B cell (primary cell): Measurements from ENCODE around the gene TMA7. TPM values are rescaled to one million over a fixed set of nuclear protein-coding genes. Genes with fewer than 3 reads are reported as not detected.

Experiments used
- ATAC-seq: fragments of 200-7000 bp; cut with Tn5 transposase; one replicate; pipeline ENCODE4 v1.10.0; 2021; ENCODE audit warnings: low read depth, mild to moderate bottlenecking, moderate number of reproducible peaks, moderate library complexity
- CTCF ChIA-PET: fragments of 350-600 bp; sonication (Branson Sonifier 250); formaldehyde crosslinking; loops from one replicate; lab custom pipeline; 2021; ENCODE audit warnings: antibody characterized with exemption, inconsistent platforms; lab: Charles Lee
- POLR2A ChIA-PET: fragments of 350-600 bp; sonication (Branson Sonifier 250); formaldehyde crosslinking; loops from one replicate; lab custom pipeline; 2021; ENCODE audit warnings: antibody characterized with exemption; lab: Charles Lee
- DNase-seq: peaks from one replicate; pipeline ENCODE4 v3.0.0; 2013
- H2AFZ ChIP-seq: 2 replicates; pipeline ENCODE4 v1.6.1; 2012; ENCODE audit warnings: mild to moderate bottlenecking, low read depth, low read length; ENCODE audit not compliant: insufficient read depth, poor library complexity, severe bottlenecking
- H3K27ac ChIP-seq, 2 donors: 1 replicate in 1 of 2; 2 replicates in 1 of 2; pipeline ENCODE4 v1.5.1; 2012 to 2013; ENCODE audit warnings: low read length in 2 of 2, mild to moderate bottlenecking in 2 of 2, moderate library complexity in 1 of 2
- H3K27me3 ChIP-seq, 4 experiments: fragments of 200-600 bp in 1 of 4; sonication (generic) in 1 of 4; replicated peaks in 1 of 4; 1 replicate in 2 of 4; 2 replicates in 2 of 4; pipeline versions ENCODE4 v1.6.1 to v1.7.0; 2013 to 2016; ENCODE audit warnings: low read length in 3 of 4, mild to moderate bottlenecking in 2 of 4, mixed read lengths in 1 of 4, moderate library complexity in 1 of 4; ENCODE audit not compliant: insufficient read depth in 4 of 4, control insufficient read depth in 3 of 4; ENCODE audit errors: control extremely low read depth in 1 of 4
- H3K36me3 ChIP-seq, 2 experiments: replicated peaks in 1 of 2; 1 replicate in 1 of 2; 2 replicates in 1 of 2; pipeline versions ENCODE4 v1.6.1 to v1.7.1; 2013; ENCODE audit warnings: low read length in 1 of 2; ENCODE audit not compliant: insufficient read depth in 2 of 2, control insufficient read depth in 1 of 2; ENCODE audit errors: control extremely low read depth in 1 of 2, extremely low read depth in 1 of 2
- H3K4me1 ChIP-seq, 2 donors: fragments of 200-600 bp in 1 of 2; sonication (generic) in 1 of 2; 1 replicate in 1 of 2; 2 replicates in 1 of 2; pipeline versions ENCODE4 v1.5.1 to v1.6.1; 2013 to 2017; ENCODE audit warnings: low read length in 2 of 2; ENCODE audit not compliant: control insufficient read depth in 2 of 2, insufficient read depth in 2 of 2
- H3K4me2 ChIP-seq: replicated peaks from 2 replicates; pipeline ENCODE3; 2012; ENCODE audit warnings: mild to moderate bottlenecking, low read depth, low read length; ENCODE audit not compliant: poor library complexity, severe bottlenecking
- H3K4me3 ChIP-seq, 5 experiments: fragments of 200-600 bp in 1 of 5; sonication (generic) in 1 of 5; 1 replicate in 3 of 5; 2 replicates in 2 of 5; pipeline versions ENCODE4 v1.5.1 to v1.7.0; 2011 to 2016; ENCODE audit warnings: low read length in 4 of 5, mild to moderate bottlenecking in 4 of 5, low read depth in 2 of 5, control low read depth in 1 of 5, moderate library complexity in 1 of 5; ENCODE audit not compliant: insufficient read depth in 1 of 5; ENCODE audit errors: control extremely low read depth in 1 of 5, extremely low read depth in 1 of 5
- H3K79me2 ChIP-seq: fragments of 200-600 bp; sonication (generic); one replicate; pipeline ENCODE4 v1.6.0; 2016; ENCODE audit warnings: low read length; ENCODE audit not compliant: control insufficient read depth, insufficient read depth
- H3K9ac ChIP-seq: fragments of 200-600 bp; sonication (generic); 2 replicates; pipeline ENCODE4 v1.6.1; 2017; ENCODE audit warnings: mild to moderate bottlenecking, low read length, moderate library complexity
- H3K9me3 ChIP-seq, 3 donors: one replicate each; pipeline versions ENCODE4 v1.6.1 to v1.7.1; 2013; ENCODE audit warnings: low read length in 2 of 3; ENCODE audit not compliant: control insufficient read depth in 2 of 3, insufficient read depth in 1 of 3; ENCODE audit errors: control extremely low read depth in 1 of 3
- H4K20me1 ChIP-seq: 2 replicates; pipeline ENCODE4 v1.6.0; 2012; ENCODE audit warnings: mild to moderate bottlenecking, low read length; ENCODE audit not compliant: insufficient read depth, control insufficient read depth, poor library complexity, severe bottlenecking
- H3K27ac Mint-ChIP-seq: one replicate; pipeline ENCODE4 v1.8.0; 2021; ENCODE audit warnings: mixed read lengths
- H3K27me3 Mint-ChIP-seq: one replicate; pipeline ENCODE4 v1.8.0; 2021; ENCODE audit warnings: mixed read lengths
- H3K4me1 Mint-ChIP-seq: one replicate; pipeline ENCODE4 v1.8.0; 2021; ENCODE audit warnings: mixed read lengths
- H3K4me3 Mint-ChIP-seq: one replicate; pipeline ENCODE4 v1.8.0; 2021; ENCODE audit warnings: mixed read lengths
- H3K9me3 Mint-ChIP-seq: one replicate; pipeline ENCODE4 v1.8.0; 2022; ENCODE audit warnings: mixed read lengths; ENCODE audit not compliant: insufficient read depth
- EZH2 ChIP-seq: IDR thresholded peaks from 2 replicates; pipeline ENCODE4 v1.6.1; 2012; ENCODE audit warnings: borderline replicate concordance, low read depth, mild to moderate bottlenecking, moderate library complexity, low read length; ENCODE audit not compliant: insufficient read depth, poor library complexity, severe bottlenecking
- WGBS: methylation state at CpG from one replicate; pipeline ENCODE4 v1.1.5; 2013; ENCODE audit warnings: missing lambda C conversion rate; ENCODE audit not compliant: insufficient coverage; 5-methylcytosine and 5-hydroxymethylcytosine counted together
- intact Hi-C: fragments of 100-400 bp; cut with micrococcal nuclease; formaldehyde crosslinking; loops from one replicate; pipeline ENCODE4 v1.10.0; 2022
- polyA plus RNA-seq: library from polyadenylated mRNA; depleted of rRNA; stranded (reverse); fragments of >200 nt; gene quantifications from 2 replicates; pipeline ENCODE4 v1.2.3, GENCODE V29; 2012
- total RNA-seq, 2 donors: library from RNA; stranded (reverse); fragments of 120-200 nt in 1 of 2; gene quantifications; 1 replicate in 1 of 2; 2 replicates in 1 of 2; pipeline versions ENCODE4 v1.2.3 to v1.2.4, GENCODE V29; 2013 to 2022
- TF ChIP-seq, protein P1 (sequence below): fragments of 200-600 bp; IDR thresholded peaks from one replicate; pipeline ENCODE4 v1.8.0; 2022; ENCODE audit warnings: antibody characterized with exemption, mild to moderate bottlenecking

The TMA7 gene
- total and polyA plus RNA-seq, 2 donors (not counting 1 experiment from before 2014, with no cell fraction given), result 169 to 194 TPM

DNA sequence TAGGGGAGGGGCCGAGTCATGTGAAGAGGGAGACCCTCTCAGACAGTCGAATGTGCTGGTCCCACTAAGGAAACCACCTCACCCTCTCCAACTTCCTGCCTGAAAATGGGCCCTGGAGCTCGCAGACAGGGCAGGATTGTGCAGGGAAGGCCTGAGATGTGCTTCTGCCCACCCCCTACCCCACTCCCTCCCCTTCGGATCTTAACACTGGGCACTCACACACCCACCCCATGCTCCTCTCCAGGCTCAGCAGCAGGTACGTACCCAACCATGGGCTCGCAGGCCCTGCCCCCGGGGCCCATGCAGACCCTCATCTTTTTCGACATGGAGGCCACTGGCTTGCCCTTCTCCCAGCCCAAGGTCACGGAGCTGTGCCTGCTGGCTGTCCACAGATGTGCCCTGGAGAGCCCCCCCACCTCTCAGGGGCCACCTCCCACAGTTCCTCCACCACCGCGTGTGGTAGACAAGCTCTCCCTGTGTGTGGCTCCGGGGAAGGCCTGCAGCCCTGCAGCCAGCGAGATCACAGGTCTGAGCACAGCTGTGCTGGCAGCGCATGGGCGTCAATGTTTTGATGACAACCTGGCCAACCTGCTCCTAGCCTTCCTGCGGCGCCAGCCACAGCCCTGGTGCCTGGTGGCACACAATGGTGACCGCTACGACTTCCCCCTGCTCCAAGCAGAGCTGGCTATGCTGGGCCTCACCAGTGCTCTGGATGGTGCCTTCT is 26.5 kb downstream of the TMA7 start:
- H3K27ac ChIP-seq, result peak overlapping the region; percentile 96 to 99
- intact Hi-C loops, result loop anchor here (1.0 to 10.0 kb wide), 3 partner anchors 20 to 218 kb away; partner anchors contain the start of genes ATRIP, NCKIPSD and PFKFB4
- WGBS, result 26% methylated on average over 17 of the region's 19 CpGs
- ChIA-PET POLR2A (interaction anchor here (0.6 to 2.6 kb wide), 11 partner anchors 10 to 226 kb away, joined by 3 to 20 read pairs (median 6); partner anchors contain the start of genes ATRIP, SHISA5 and ZNF589), CTCF (interaction anchor here (0.7 to 17.7 kb wide), 13 partner anchors 9 to 91 kb away, joined by 3 to 240 read pairs (median 6); partner anchors contain the start of genes ATRIP, CCDC51 and SHISA5)
- H2AFZ ChIP-seq, result peak overlapping the region; percentile 82
- ATAC-seq (peak; percentile 15), DNase-seq (peak; percentile 45)
- H3K9ac ChIP-seq, result peak overlapping the region; percentile 90
- peaks cover 56 to 61% of the 10 kb centered on the region in 2 donors for H3K4me1 ChIP-seq
- no peaks in the 10 kb centered on the region for H3K27me3 ChIP-seq
- peaks cover 66% of the 10 kb centered on the region for H3K79me2 ChIP-seq
- peak overlapping the region; percentile 94 for H3K4me3 Mint-ChIP-seq
- peak overlapping the region; percentile 31 to 92 (median 88) for H3K4me3 ChIP-seq
- H4K20me1 ChIP-seq, result peaks cover 35% of the 10 kb centered on the region
- no peaks in the 10 kb centered on the region for H3K9me3 ChIP-seq
- no peaks in the 10 kb centered on the region for H3K27me3 Mint-ChIP-seq
- TF ChIP-seq, protein P1, sequence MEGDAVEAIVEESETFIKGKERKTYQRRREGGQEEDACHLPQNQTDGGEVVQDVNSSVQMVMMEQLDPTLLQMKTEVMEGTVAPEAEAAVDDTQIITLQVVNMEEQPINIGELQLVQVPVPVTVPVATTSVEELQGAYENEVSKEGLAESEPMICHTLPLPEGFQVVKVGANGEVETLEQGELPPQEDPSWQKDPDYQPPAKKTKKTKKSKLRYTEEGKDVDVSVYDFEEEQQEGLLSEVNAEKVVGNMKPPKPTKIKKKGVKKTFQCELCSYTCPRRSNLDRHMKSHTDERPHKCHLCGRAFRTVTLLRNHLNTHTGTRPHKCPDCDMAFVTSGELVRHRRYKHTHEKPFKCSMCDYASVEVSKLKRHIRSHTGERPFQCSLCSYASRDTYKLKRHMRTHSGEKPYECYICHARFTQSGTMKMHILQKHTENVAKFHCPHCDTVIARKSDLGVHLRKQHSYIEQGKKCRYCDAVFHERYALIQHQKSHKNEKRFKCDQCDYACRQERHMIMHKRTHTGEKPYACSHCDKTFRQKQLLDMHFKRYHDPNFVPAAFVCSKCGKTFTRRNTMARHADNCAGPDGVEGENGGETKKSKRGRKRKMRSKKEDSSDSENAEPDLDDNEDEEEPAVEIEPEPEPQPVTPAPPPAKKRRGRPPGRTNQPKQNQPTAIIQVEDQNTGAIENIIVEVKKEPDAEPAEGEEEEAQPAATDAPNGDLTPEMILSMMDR, result no peak
- no peak for TF ChIP-seq EZH2
- peaks cover 55% of the 10 kb centered on the region for H3K4me1 Mint-ChIP-seq
- peaks cover 0 to 37% of the 10 kb centered on the region in 2 experiments for H3K36me3 ChIP-seq
- peak overlapping the region; percentile 95 for H3K4me2 ChIP-seq
- H3K9me3 Mint-ChIP-seq, result no peaks in the 10 kb centered on the region
- H3K27ac Mint-ChIP-seq, result peak overlapping the region; percentile 94

DNA sequence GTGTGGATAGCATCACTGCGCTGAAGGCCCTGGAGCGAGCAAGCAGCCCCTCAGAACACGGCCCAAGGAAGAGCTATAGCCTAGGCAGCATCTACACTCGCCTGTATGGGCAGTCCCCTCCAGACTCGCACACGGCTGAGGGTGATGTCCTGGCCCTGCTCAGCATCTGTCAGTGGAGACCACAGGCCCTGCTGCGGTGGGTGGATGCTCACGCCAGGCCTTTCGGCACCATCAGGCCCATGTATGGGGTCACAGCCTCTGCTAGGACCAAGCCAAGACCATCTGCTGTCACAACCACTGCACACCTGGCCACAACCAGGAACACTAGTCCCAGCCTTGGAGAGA is 27.0 kb downstream of the TMA7 start:
- Histone ChIP-seq H3K4me3 (peak overlapping the region; percentile 16 to 92 (median 88)), H3K9ac (peak overlapping the region; percentile 90), H2AFZ (no peak overlapping the region), H4K20me1 (peaks cover 35% of the 10 kb centered on the region), H3K27me3 (no peaks in the 10 kb centered on the region), H3K79me2 (peaks cover 71% of the 10 kb centered on the region), H3K4me1 (peaks cover 61 to 66% of the 10 kb centered on the region in 2 donors), H3K36me3 (peaks cover 0 to 37% of the 10 kb centered on the region in 2 experiments), H3K27ac (peak overlapping the region; percentile 96 to 99), H3K4me2 (peak overlapping the region; percentile 95), H3K9me3 (no peaks in the 10 kb centered on the region)
- Mint-ChIP-seq H3K9me3 (no peaks in the 10 kb centered on the region), H3K27me3 (no peaks in the 10 kb centered on the region), H3K4me1 (peaks cover 55% of the 10 kb centered on the region), H3K4me3 (peak overlapping the region; percentile 94), H3K27ac (peak overlapping the region; percentile 94)
- intact Hi-C loops, result loop anchor here (10.0 kb wide), 1 partner anchor 218 kb away; the partner anchor contains the start of gene NCKIPSD
- ATAC-seq (no peak), DNase-seq (no peak)
- ChIA-PET POLR2A (interaction anchor here (0.6 to 2.6 kb wide), 8 partner anchors 10 to 226 kb away, joined by 3 to 20 read pairs (median 8); partner anchors contain the start of genes ATRIP and ZNF589), CTCF (interaction anchor here (1.3 to 17.7 kb wide), 5 partner anchors 11 to 82 kb away, joined by 5 to 240 read pairs (median 12); partner anchors contain the start of gene SHISA5)
- 90% methylated on average over 9 of the region's 9 CpGs for WGBS
- TF ChIP-seq, protein P1, result no peak
- no peak for TF ChIP-seq EZH2
